Naive thymus-derived CD4-positive, alpha-beta T cell (primary cell): ENCODE results near the gene SLIT3. TPM values are rescaled to one million over a fixed set of nuclear protein-coding genes. Genes with fewer than 3 reads are reported as not detected.

Experiments
- ATAC-seq: fragments of 150-1000 bp; cut with Tn5 transposase; 2 replicates; pipeline ENCODE4 v1.10.0; 2021; ENCODE audit warnings: mild to moderate bottlenecking, moderate library complexity
- CTCF ChIA-PET: fragments of 350-600 bp; sonication (Branson Sonifier 250); formaldehyde crosslinking; loops from one replicate; lab custom pipeline; 2021; ENCODE audit warnings: antibody characterized with exemption; lab: Charles Lee
- POLR2A ChIA-PET: fragments of 350-600 bp; sonication (Branson Sonifier 250); formaldehyde crosslinking; loops from one replicate; lab custom pipeline; 2021; ENCODE audit warnings: antibody characterized with exemption, inconsistent platforms; lab: Charles Lee
- DNase-seq, 9 donors: peaks; one replicate each; pipeline versions ENCODE4 v3.0.0 to v3.0.0-alpha.2; 2020 to 2022; ENCODE audit warnings: mixed read lengths in 1 of 9
- H3K27ac ChIP-seq: one replicate; pipeline ENCODE4 v1.7.0; 2013; ENCODE audit warnings: mild to moderate bottlenecking, low read depth, low read length, moderate library complexity
- H3K27me3 ChIP-seq, 2 donors: one replicate each; pipeline ENCODE4 v1.7.0; 2013; ENCODE audit warnings: low read length in 2 of 2, mild to moderate bottlenecking in 2 of 2, moderate library complexity in 2 of 2; ENCODE audit not compliant: control insufficient read depth in 2 of 2, insufficient read depth in 2 of 2
- H3K36me3 ChIP-seq, 3 experiments: 1 replicate in 2 of 3; 2 replicates in 1 of 3; pipeline ENCODE4 v1.7.0; 2013; ENCODE audit warnings: low read length in 3 of 3, mild to moderate bottlenecking in 3 of 3, moderate library complexity in 1 of 3; ENCODE audit not compliant: insufficient read depth in 3 of 3, control insufficient read depth in 2 of 3
- H3K4me1 ChIP-seq, 2 donors: one replicate each; pipeline ENCODE4 v1.7.0; 2013; ENCODE audit warnings: low read length in 2 of 2, mild to moderate bottlenecking in 2 of 2, moderate library complexity in 1 of 2; ENCODE audit not compliant: control insufficient read depth in 2 of 2, insufficient read depth in 2 of 2
- H3K4me3 ChIP-seq: 2 replicates; pipeline ENCODE4 v1.7.0; 2013; ENCODE audit warnings: mild to moderate bottlenecking, low read length
- H3K9me3 ChIP-seq, 3 experiments: 1 replicate in 2 of 3; 2 replicates in 1 of 3; pipeline ENCODE4 v1.7.0; 2013; ENCODE audit warnings: low read length in 3 of 3; ENCODE audit not compliant: control insufficient read depth in 2 of 3
- H3K27ac Mint-ChIP-seq, 9 donors: one replicate each; pipeline ENCODE4 v1.8.0; 2020 to 2022; ENCODE audit warnings: mixed read lengths in 9 of 9, mild to moderate bottlenecking in 8 of 9, moderate library complexity in 5 of 9, inconsistent platforms in 2 of 9
- H3K27me3 Mint-ChIP-seq, 5 donors: one replicate each; pipeline ENCODE4 v1.8.0; 2021 to 2022; ENCODE audit warnings: mixed read lengths in 5 of 5, mild to moderate bottlenecking in 1 of 5
- H3K36me3 Mint-ChIP-seq, 5 donors: one replicate each; pipeline ENCODE4 v1.8.0; 2020 to 2022; ENCODE audit warnings: mixed read lengths in 5 of 5, mild to moderate bottlenecking in 3 of 5, inconsistent platforms in 1 of 5
- H3K4me1 Mint-ChIP-seq, 7 donors: one replicate each; pipeline ENCODE4 v1.8.0; 2020 to 2022; ENCODE audit warnings: mixed read lengths in 7 of 7, mild to moderate bottlenecking in 3 of 7, inconsistent platforms in 1 of 7
- H3K4me3 Mint-ChIP-seq, 10 donors: one replicate each; pipeline ENCODE4 v1.8.0; 2020 to 2022; ENCODE audit warnings: mild to moderate bottlenecking in 10 of 10, mixed read lengths in 10 of 10, moderate library complexity in 6 of 10, inconsistent platforms in 2 of 10
- H3K9me3 Mint-ChIP-seq, 11 donors: one replicate each; pipeline ENCODE4 v1.8.0; 2020 to 2022; ENCODE audit warnings: mixed read lengths in 11 of 11, mild to moderate bottlenecking in 4 of 11, inconsistent platforms in 1 of 11, moderate library complexity in 1 of 11
- intact Hi-C, 2 donors: fragments of 100-400 bp; cut with micrococcal nuclease; formaldehyde crosslinking; loops; one replicate each; pipeline ENCODE4 v1.15.1; 2023
- polyA plus RNA-seq, 2 donors: library from polyadenylated mRNA; unstranded; fragments of 300-500 nt; fragmentation: Illumina TruSeq; gene quantifications; one replicate each; pipeline ENCODE4 v1.2.3, GENCODE V29; 2021
- total RNA-seq, 6 experiments: library from RNA in 5 of 6; stranded (reverse) in 5 of 6; gene quantifications; 1 replicate in 5 of 6; 2 replicates in 1 of 6; pipeline ENCODE4 v1.2.3 and lab custom pipeline; 2021 to 2026

Gene SLIT3
- total and polyA plus RNA-seq, 7 experiments from 2014 or later = 0.34 TPM; not detected in 6

- Mint-ChIP-seq H3K27ac (no peak overlapping the region), H3K4me1 (no peaks in the 10 kb centered on the region), H3K9me3 (no peaks in the 10 kb centered on the region), H3K27me3 (peaks cover 5 to 35% (median 25%) of the 10 kb centered on the region in 5 donors), H3K4me3 (no peak overlapping the region), H3K36me3 (no peaks in the 10 kb centered on the region)
- ChIA-PET POLR2A (no interaction called here), CTCF (no interaction called here)
- no peaks in the 10 kb centered on the region for H3K4me1 ChIP-seq
- no peak overlapping the region for H3K4me3 ChIP-seq
- H3K9me3 ChIP-seq = no peaks in the 10 kb centered on the region
- H3K27me3 ChIP-seq = no peaks in the 10 kb centered on the region
- intact Hi-C loops = no loop called here
- H3K36me3 ChIP-seq = no peaks in the 10 kb centered on the region
- H3K27ac ChIP-seq = no peak overlapping the region
- no peak for ATAC-seq
- no peak for DNase-seq
Observed at GRCh38 chr5:168978015-168978414, 322.9 kb downstream of the SLIT3 start.

- H3K27me3 Mint-ChIP-seq = peaks cover 3 to 47% (median 31%) of the 10 kb centered on the region in 5 donors
- Histone ChIP-seq H3K27me3 (no peaks in the 10 kb centered on the region), H3K9me3 (no peaks in the 10 kb centered on the region), H3K36me3 (no peaks in the 10 kb centered on the region), H3K4me1 (no peaks in the 10 kb centered on the region), H3K4me3 (no peak overlapping the region), H3K27ac (no peak overlapping the region)
- intact Hi-C loops = no loop called here
- ChIA-PET POLR2A (no interaction called here), CTCF (no interaction called here)
- no peak for ATAC-seq
- DNase-seq = no peak
- H3K4me1 Mint-ChIP-seq = no peaks in the 10 kb centered on the region
- no peaks in the 10 kb centered on the region for H3K36me3 Mint-ChIP-seq
- no peaks in the 10 kb centered on the region for H3K9me3 Mint-ChIP-seq
- H3K27ac Mint-ChIP-seq = no peak overlapping the region
- H3K4me3 Mint-ChIP-seq = no peak overlapping the region
Observed at GRCh38 chr5:168976311-168976970, 324.5 kb downstream of the SLIT3 start.

GRCh38 chr5:168975331-168975730 lies 325.6 kb downstream of the SLIT3 start:
- Mint-ChIP-seq H3K27me3 (peaks cover 2 to 47% (median 39%) of the 10 kb centered on the region in 5 donors), H3K36me3 (no peaks in the 10 kb centered on the region)
- DNase-seq = no peak

GRCh38 chr5:168974082-168974481 lies 326.9 kb downstream of the SLIT3 start:
- no peak overlapping the region for H3K27ac ChIP-seq
- Mint-ChIP-seq H3K4me3 (no peak overlapping the region), H3K9me3 (no peaks in the 10 kb centered on the region), H3K4me1 (no peaks in the 10 kb centered on the region), H3K27me3 (peaks cover 2 to 52% (median 38%) of the 10 kb centered on the region in 5 donors), H3K27ac (no peak overlapping the region), H3K36me3 (no peaks in the 10 kb centered on the region)
- no peaks in the 10 kb centered on the region for H3K9me3 ChIP-seq
- no peaks in the 10 kb centered on the region for H3K27me3 ChIP-seq
- ChIA-PET CTCF (no interaction called here), POLR2A (no interaction called here)
- DNase-seq = no peak
- H3K4me3 ChIP-seq = no peak overlapping the region
- H3K4me1 ChIP-seq = no peaks in the 10 kb centered on the region
- intact Hi-C loops = no loop called here
- no peaks in the 10 kb centered on the region for H3K36me3 ChIP-seq
- ATAC-seq = no peak

More at GRCh38 chr5:168975331-168975730, 325.6 kb downstream of the SLIT3 start:
- ChIA-PET CTCF (no interaction called here), POLR2A (no interaction called here)
- no peak overlapping the region for H3K4me3 ChIP-seq
- no peak for ATAC-seq
- no peaks in the 10 kb centered on the region for H3K4me1 Mint-ChIP-seq
- H3K9me3 Mint-ChIP-seq = no peaks in the 10 kb centered on the region
- no peak overlapping the region for H3K4me3 Mint-ChIP-seq
- no peak overlapping the region for H3K27ac Mint-ChIP-seq
- no peak overlapping the region for H3K27ac ChIP-seq
- H3K27me3 ChIP-seq = no peaks in the 10 kb centered on the region
- no peaks in the 10 kb centered on the region for H3K36me3 ChIP-seq
- H3K4me1 ChIP-seq = no peaks in the 10 kb centered on the region
- H3K9me3 ChIP-seq = no peaks in the 10 kb centered on the region
- intact Hi-C loops = no loop called here

- Histone ChIP-seq H3K4me3 (no peak overlapping the region), H3K27ac (no peak overlapping the region), H3K9me3 (no peaks in the 10 kb centered on the region), H3K36me3 (no peaks in the 10 kb centered on the region), H3K4me1 (no peaks in the 10 kb centered on the region), H3K27me3 (no peaks in the 10 kb centered on the region)
- H3K9me3 Mint-ChIP-seq = peaks cover 0 to 6% (median 0%) of the 10 kb centered on the region in 11 donors
- no peaks in the 10 kb centered on the region for H3K4me1 Mint-ChIP-seq
- ChIA-PET CTCF (no interaction called here), POLR2A (no interaction called here)
- H3K4me3 Mint-ChIP-seq = no peak overlapping the region
- H3K27ac Mint-ChIP-seq = no peak overlapping the region
- H3K27me3 Mint-ChIP-seq = peaks cover 2 to 62% (median 42%) of the 10 kb centered on the region in 5 donors
- DNase-seq (no peak), ATAC-seq (no peak)
- intact Hi-C loops = no loop called here
- no peaks in the 10 kb centered on the region for H3K36me3 Mint-ChIP-seq
Observed at GRCh38 chr5:168972731-168973130, 328.2 kb downstream of the SLIT3 start.

GRCh38 chr5:168971100-168971499 lies 329.8 kb downstream of the SLIT3 start:
- no peaks in the 10 kb centered on the region for H3K9me3 ChIP-seq
- H3K4me1 ChIP-seq = no peaks in the 10 kb centered on the region
- intact Hi-C loops = no loop called here
- H3K27ac ChIP-seq = no peak overlapping the region
- H3K27me3 Mint-ChIP-seq = peaks cover 2 to 57% (median 39%) of the 10 kb centered on the region in 5 donors
- no peak overlapping the region for H3K4me3 ChIP-seq
- no peaks in the 10 kb centered on the region for H3K36me3 Mint-ChIP-seq
- H3K36me3 ChIP-seq = no peaks in the 10 kb centered on the region
- H3K27ac Mint-ChIP-seq = no peak overlapping the region
- ATAC-seq (no peak), DNase-seq (no peak)
- H3K9me3 Mint-ChIP-seq = peaks cover 0 to 6% (median 0%) of the 10 kb centered on the region in 11 donors
- ChIA-PET POLR2A (no interaction called here), CTCF (no interaction called here)
- H3K27me3 ChIP-seq = no peaks in the 10 kb centered on the region
- no peaks in the 10 kb centered on the region for H3K4me1 Mint-ChIP-seq
- H3K4me3 Mint-ChIP-seq = no peak overlapping the region

GRCh38 chr5:168969326-168969886 lies 331.5 kb downstream of the SLIT3 start:
- intact Hi-C loops = no loop called here
- peaks cover 0 to 6% (median 0%) of the 10 kb centered on the region in 11 donors for H3K9me3 Mint-ChIP-seq
- ATAC-seq = no peak

More at GRCh38 chr5:168969326-168969886, 331.5 kb downstream of the SLIT3 start:
- peaks cover 4 to 40% (median 32%) of the 10 kb centered on the region in 5 donors for H3K27me3 Mint-ChIP-seq
- CTCF ChIA-PET = no interaction called here
- H3K36me3 ChIP-seq = no peaks in the 10 kb centered on the region
- H3K4me3 ChIP-seq = no peak overlapping the region
- H3K4me3 Mint-ChIP-seq = no peak overlapping the region
- H3K27ac ChIP-seq = no peak overlapping the region
- no peaks in the 10 kb centered on the region for H3K4me1 Mint-ChIP-seq
- no peak overlapping the region for H3K27ac Mint-ChIP-seq
- H3K36me3 Mint-ChIP-seq = no peaks in the 10 kb centered on the region
- H3K27me3 ChIP-seq = no peaks in the 10 kb centered on the region
- no peak for DNase-seq
- no peaks in the 10 kb centered on the region for H3K9me3 ChIP-seq
- POLR2A ChIA-PET = no interaction called here
- H3K4me1 ChIP-seq = no peaks in the 10 kb centered on the region
